Body of pancreas (tissue), 4 donors: Measurements from ENCODE around the gene IL1R2. TPM values are rescaled to one million over a fixed set of nuclear protein-coding genes. Genes with fewer than 3 reads are reported as not detected.

Source experiments
- ATAC-seq: fragments of 150-250 bp; one replicate; pipeline ENCODE4 v1.9.1; 2016
- DNase-seq, 4 donors: peaks; one replicate each; pipeline ENCODE4 v3.0.0-alpha.2; 2019
- H3K27ac ChIP-seq, 4 donors: fragments of 200-600 bp; sonication (generic); 1 replicate in 3 of 4; 2 replicates in 1 of 4; pipeline versions ENCODE4 v1.5.1 to v1.6.1; 2016 to 2019; ENCODE audit warnings: mild to moderate bottlenecking in 1 of 4, mixed read lengths in 1 of 4, moderate library complexity in 1 of 4
- H3K27me3 ChIP-seq, 2 donors: fragments of 200-600 bp; sonication (generic); one replicate each; pipeline ENCODE4 v1.6.0; 2016; ENCODE audit warnings: mild to moderate bottlenecking in 1 of 2
- H3K36me3 ChIP-seq, 2 donors: fragments of 200-600 bp; sonication (generic); replicated peaks in 1 of 2; 2 replicates each; pipeline ENCODE4 v1.5.1; 2016; ENCODE audit warnings: low read depth in 2 of 2; ENCODE audit not compliant: insufficient read depth in 1 of 2
- H3K4me1 ChIP-seq: fragments of 200-600 bp; sonication (generic); one replicate; pipeline ENCODE4 v1.6.0; 2016
- H3K4me3 ChIP-seq, 2 donors: fragments of 200-600 bp; sonication (generic); 1 replicate in 1 of 2; 2 replicates in 1 of 2; pipeline ENCODE4 v1.5.1; 2016 to 2019
- H3K9me3 ChIP-seq, 3 donors: fragments of 200-600 bp; sonication (generic); 1 replicate in 2 of 3; 2 replicates in 1 of 3; pipeline ENCODE4 v1.5.1; 2016
- POLR2A ChIP-seq, 3 donors: fragments of 450-650 bp; IDR thresholded peaks; one replicate each; pipeline ENCODE4 v1.6.1; 2016; ENCODE audit warnings: antibody characterized with exemption in 3 of 3, mild to moderate bottlenecking in 2 of 3
- WGBS, 2 donors: methylation state at CpG; one replicate each; pipeline ENCODE4 v1.1.5; 2017; 5-methylcytosine and 5-hydroxymethylcytosine counted together
- intact Hi-C: fragments of 100-400 bp; cut with DNase I; formaldehyde crosslinking; loops from one replicate; pipeline ENCODE4 v1.15.1; 2023
- total RNA-seq, 2 donors: library from RNA; depleted of rRNA; stranded (reverse); fragments of >200 nt; gene quantifications; one replicate each; pipeline ENCODE4 v1.1.0, GENCODE V29; 2016
- TF ChIP-seq, protein P1 (sequence below), 7 experiments: fragments of 450-650 bp in 4 of 7; fragments of 200-600 bp in 3 of 7; sonication (generic) in 3 of 7; IDR thresholded peaks; one replicate each; pipeline ENCODE4 v1.5.1; 2016 to 2019; ENCODE audit warnings: antibody characterized with exemption in 7 of 7

The IL1R2 gene
- total RNA-seq, 2 donors from 2014 or later, result 8.0 TPM; not detected in 1

DNA sequence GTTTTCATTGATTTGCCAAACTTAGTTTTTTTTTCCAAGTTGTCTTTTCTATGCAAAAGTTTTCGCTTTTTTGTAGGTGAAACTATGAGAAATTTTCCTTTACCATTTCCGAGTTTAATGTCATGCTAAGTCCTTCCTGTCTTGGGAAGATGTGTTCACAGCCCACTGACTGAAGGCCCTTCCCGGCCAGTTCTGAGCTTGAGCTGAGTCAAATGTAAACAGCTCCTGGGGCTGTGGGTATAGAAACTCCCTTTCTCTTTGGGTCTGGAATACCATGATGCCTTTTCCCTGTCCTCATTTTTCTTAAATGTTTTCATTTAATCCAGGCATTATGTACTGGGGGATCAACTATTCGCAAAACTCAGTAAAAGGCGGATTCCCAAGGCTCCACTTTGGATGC is 81.0 kb downstream of the IL1R2 start:
- Histone ChIP-seq H3K36me3 (no peaks in the 10 kb centered on the region), H3K27me3 (no peaks in the 10 kb centered on the region), H3K9me3 (no peaks in the 10 kb centered on the region), H3K4me3 (no peak overlapping the region), H3K27ac (no peak overlapping the region), H3K4me1 (peaks cover 18% of the 10 kb centered on the region)
- intact Hi-C loops, result no loop called here
- ATAC-seq (no peak), DNase-seq (no peak)
- TF ChIP-seq, protein P1, sequence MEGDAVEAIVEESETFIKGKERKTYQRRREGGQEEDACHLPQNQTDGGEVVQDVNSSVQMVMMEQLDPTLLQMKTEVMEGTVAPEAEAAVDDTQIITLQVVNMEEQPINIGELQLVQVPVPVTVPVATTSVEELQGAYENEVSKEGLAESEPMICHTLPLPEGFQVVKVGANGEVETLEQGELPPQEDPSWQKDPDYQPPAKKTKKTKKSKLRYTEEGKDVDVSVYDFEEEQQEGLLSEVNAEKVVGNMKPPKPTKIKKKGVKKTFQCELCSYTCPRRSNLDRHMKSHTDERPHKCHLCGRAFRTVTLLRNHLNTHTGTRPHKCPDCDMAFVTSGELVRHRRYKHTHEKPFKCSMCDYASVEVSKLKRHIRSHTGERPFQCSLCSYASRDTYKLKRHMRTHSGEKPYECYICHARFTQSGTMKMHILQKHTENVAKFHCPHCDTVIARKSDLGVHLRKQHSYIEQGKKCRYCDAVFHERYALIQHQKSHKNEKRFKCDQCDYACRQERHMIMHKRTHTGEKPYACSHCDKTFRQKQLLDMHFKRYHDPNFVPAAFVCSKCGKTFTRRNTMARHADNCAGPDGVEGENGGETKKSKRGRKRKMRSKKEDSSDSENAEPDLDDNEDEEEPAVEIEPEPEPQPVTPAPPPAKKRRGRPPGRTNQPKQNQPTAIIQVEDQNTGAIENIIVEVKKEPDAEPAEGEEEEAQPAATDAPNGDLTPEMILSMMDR (IDR thresholded peaks at IDR 0.05), result no peak
- no peak for TF ChIP-seq POLR2A (IDR thresholded peaks at IDR 0.05)
- 86 to 92% methylated on average over 5 of the region's 5 CpGs for WGBS, 2 donors

DNA sequence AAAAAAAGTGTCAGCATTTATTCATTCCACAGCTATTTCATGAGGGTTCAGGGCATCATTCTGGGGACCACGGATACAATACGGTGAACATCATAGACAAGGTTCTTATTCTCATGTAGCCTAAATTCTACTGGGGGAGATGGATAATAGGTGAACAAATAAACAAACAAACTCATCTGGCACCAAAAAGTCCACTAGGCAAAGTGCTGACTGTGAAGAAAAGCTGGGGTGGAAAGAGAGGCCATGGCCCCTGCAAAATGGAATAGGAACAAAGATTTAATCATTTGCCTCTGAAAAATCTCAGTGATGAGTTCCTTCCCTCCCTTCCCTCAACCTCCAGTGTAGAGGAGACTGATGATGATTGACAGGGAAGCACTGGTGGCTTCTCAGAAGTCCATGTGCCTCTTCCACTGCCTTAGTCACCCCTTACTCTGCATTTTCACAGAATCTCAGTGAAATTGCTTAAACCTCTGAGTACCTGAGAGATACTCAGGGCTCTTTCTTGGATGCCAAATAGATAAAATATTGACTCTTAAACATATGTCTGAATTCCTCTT is 81.5 kb downstream of the IL1R2 start:
- H3K36me3 ChIP-seq, result no peaks in the 10 kb centered on the region
- ATAC-seq, result no peak

GRCh38 chr2:102074152-102074783 is 82.5 kb downstream of the IL1R2 start:
- no peaks in the 10 kb centered on the region for H3K27me3 ChIP-seq
- TF ChIP-seq, protein P1 (IDR thresholded peaks at IDR 0.05), result no peak
- no peak for TF ChIP-seq POLR2A (IDR thresholded peaks at IDR 0.05)
- whole genome bisulfite sequencing, 2 donors, result 51 to 74% methylated on average over 6 of the region's 6 CpGs
- H3K4me1 ChIP-seq, result peaks cover 15% of the 10 kb centered on the region
- H3K27ac ChIP-seq, result no peak overlapping the region
- H3K9me3 ChIP-seq, result no peaks in the 10 kb centered on the region
- intact Hi-C loops, result no loop called here
- DNase-seq (no peak), ATAC-seq (no peak)
- no peaks in the 10 kb centered on the region for H3K36me3 ChIP-seq
- no peak overlapping the region for H3K4me3 ChIP-seq

More for the DNA sequence above, 81.5 kb downstream of the IL1R2 start:
- no peak overlapping the region for H3K4me3 ChIP-seq
- TF ChIP-seq, protein P1 (IDR thresholded peaks at IDR 0.05), result no peak
- TF ChIP-seq POLR2A (IDR thresholded peaks at IDR 0.05), result no peak
- no peak overlapping the region for H3K27ac ChIP-seq
- DNase-seq, result no peak
- H3K9me3 ChIP-seq, result no peaks in the 10 kb centered on the region
- peaks cover 18% of the 10 kb centered on the region for H3K4me1 ChIP-seq
- WGBS, 2 donors, result 89 to 97% methylated on average over 2 of the region's 2 CpGs
- intact Hi-C loops, result no loop called here
- no peaks in the 10 kb centered on the region for H3K27me3 ChIP-seq

DNA sequence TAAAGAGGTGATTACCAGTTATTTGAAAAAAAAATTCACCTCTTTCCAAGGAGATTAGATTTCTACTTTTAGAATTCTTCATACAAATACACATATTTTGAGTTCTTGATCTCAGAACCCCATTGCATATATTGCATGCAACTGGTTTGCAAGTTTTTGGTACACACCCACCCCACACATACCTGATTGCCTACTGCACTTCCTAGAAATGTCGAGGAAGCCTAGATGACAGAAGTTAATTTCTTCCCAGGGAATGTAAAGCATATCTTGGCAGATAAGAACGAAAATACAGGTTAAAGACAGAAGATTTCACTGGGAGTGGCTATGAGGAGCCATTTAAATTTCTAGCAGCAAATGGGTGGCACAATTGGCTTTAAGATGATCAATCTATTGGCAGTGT is 83.7 kb downstream of the IL1R2 start:
- no peaks in the 10 kb centered on the region for H3K36me3 ChIP-seq
- no peak for ATAC-seq
- no peak overlapping the region for H3K27ac ChIP-seq
- peaks cover 4% of the 10 kb centered on the region for H3K4me1 ChIP-seq
- TF ChIP-seq, protein P1 (IDR thresholded peaks at IDR 0.05), result no peak
- TF ChIP-seq POLR2A (IDR thresholded peaks at IDR 0.05), result no peak
- no peaks in the 10 kb centered on the region for H3K9me3 ChIP-seq
- DNase-seq, result no peak
- no peaks in the 10 kb centered on the region for H3K27me3 ChIP-seq
- intact Hi-C loops, result no loop called here
- H3K4me3 ChIP-seq, result no peak overlapping the region
- WGBS, 2 donors, result 25 to 49% methylated on average over 2 of the region's 2 CpGs

GRCh38 chr2:102076512-102076911 is 84.8 kb downstream of the IL1R2 start:
- TF ChIP-seq, protein P1 (IDR thresholded peaks at IDR 0.05), result no peak
- TF ChIP-seq POLR2A (IDR thresholded peaks at IDR 0.05), result no peak
- H3K4me3 ChIP-seq, result no peak overlapping the region
- no peaks in the 10 kb centered on the region for H3K36me3 ChIP-seq
- ATAC-seq (no peak), DNase-seq (no peak)
- H3K27ac ChIP-seq, result no peak overlapping the region
- H3K9me3 ChIP-seq, result no peaks in the 10 kb centered on the region
- H3K4me1 ChIP-seq, result no peaks in the 10 kb centered on the region
- intact Hi-C loops, result no loop called here
- no peaks in the 10 kb centered on the region for H3K27me3 ChIP-seq
